Mesothelial cell of epicardium (in vitro differentiated cells): ENCODE measurements around the gene IL7R. TPM values are rescaled to one million over a fixed set of nuclear protein-coding genes. Genes with fewer than 3 reads are reported as not detected.

Experiments used
- DNase-seq, 2 experiments: peaks; one replicate each; pipeline ENCODE4 v3.0.0; 2021; ENCODE audit warnings: low spot score in 2 of 2; ENCODE audit not compliant: unreplicated experiment in 2 of 2
- H3K27ac Mint-ChIP-seq: 2 replicates; pipeline ENCODE4 v1.8.0; 2021; ENCODE audit warnings: mixed read lengths
- H3K27me3 Mint-ChIP-seq: 2 replicates; pipeline ENCODE4 v1.8.0; 2021; ENCODE audit warnings: low read depth, mixed read lengths
- H3K36me3 Mint-ChIP-seq: 2 replicates; pipeline ENCODE4 v1.8.0; 2021; ENCODE audit warnings: mixed read lengths
- H3K4me1 Mint-ChIP-seq: 2 replicates; pipeline ENCODE4 v1.8.0; 2021; ENCODE audit warnings: mixed read lengths
- H3K4me3 Mint-ChIP-seq: 2 replicates; pipeline ENCODE4 v1.8.0; 2021; ENCODE audit warnings: mild to moderate bottlenecking, moderate library complexity, mixed read lengths
- H3K9me3 Mint-ChIP-seq: 2 replicates; pipeline ENCODE4 v1.8.0; 2021; ENCODE audit warnings: mixed read lengths
- CTCF ChIP-seq: fragments of 200-600 bp; sonication (generic); IDR thresholded peaks from one replicate; pipeline ENCODE4 v1.5.0; 2021; ENCODE audit warnings: antibody characterized with exemption; ENCODE audit not compliant: unreplicated experiment
- total RNA-seq: library from RNA; stranded (reverse); gene quantifications from 3 replicates; pipeline ENCODE4 v1.2.1, GENCODE V29; 2021

The IL7R gene
- total RNA-seq, 1 donor from 2014 or later = 0.13 TPM

GRCh38 chr5:35926389-35927051, 69.8 kb downstream of the IL7R start:
- Mint-ChIP-seq H3K4me3 (no peak overlapping the region), H3K27me3 (peaks cover 77% of the 10 kb centered on the region)

More at GRCh38 chr5:35926389-35927051, 69.8 kb downstream of the IL7R start:
- Mint-ChIP-seq H3K4me1 (peaks cover 7% of the 10 kb centered on the region), H3K9me3 (no peaks in the 10 kb centered on the region), H3K36me3 (no peaks in the 10 kb centered on the region), H3K27ac (no peak overlapping the region)
- peak in 1 of 2 experiments; percentile 71 for DNase-seq
- peak; percentile 87 for TF ChIP-seq CTCF

Other genes with a start within 250 kb of the IL7R start
- 10.7 to 12.1 TPM (median 11.6 TPM) in 3 replicates for gene SPEF2, start 239.0 kb upstream of the IL7R start, total RNA-seq
- not detected in 3 replicates for gene CAPSL, start 81.7 kb downstream of the IL7R start, total RNA-seq
- gene UGT3A1, start 134.5 kb downstream of the IL7R start, total RNA-seq = not detected in 3 replicates
- gene UGT3A2, start 210.0 kb downstream of the IL7R start, total RNA-seq = 0.24 to 0.77 TPM (median 0.34 TPM) in 3 replicates